IPS DF 4.7 (cell line): ENCODE measurements around the gene YPEL5.

ENCODE experiments used
- DNase-seq: peaks from one replicate; pipeline ENCODE4 v3.0.0-alpha.2; 2013; ENCODE audit warnings: low spot score; ENCODE audit errors: extremely low read depth

Gene YPEL5

GRCh38 chr2:30203156-30203555 is 56.3 kb downstream of the YPEL5 start:
- no peak for DNase-seq

- DNase-seq, result no peak
Measured at GRCh38 chr2:30204281-30204680, 57.5 kb downstream of the YPEL5 start.

- no peak for DNase-seq
Measured at GRCh38 chr2:30205456-30205855, 58.6 kb downstream of the YPEL5 start.

GRCh38 chr2:30206461-30207430 is 59.9 kb downstream of the YPEL5 start:
- no peak for DNase-seq

- peak; percentile 80 for DNase-seq
Measured at GRCh38 chr2:30208453-30208852, 61.6 kb downstream of the YPEL5 start.

- no peak for DNase-seq
Measured at GRCh38 chr2:30209227-30209626, 62.4 kb downstream of the YPEL5 start.
